SU-DHL-6 (cell line): Measurements from ENCODE around the gene ALK.

Source experiments
- EZH2phosphoT487 ChIP-seq: fragments of 200-600 bp; sonication (generic), shearing (Covaris generic); conservative IDR thresholded peaks from 2 replicates; pipeline ENCODE4 v1.6.1; 2018; ENCODE audit warnings: mild to moderate bottlenecking, antibody characterized with exemption, low read length, moderate library complexity, mixed read lengths
- TF ChIP-seq, protein P1 (sequence below): fragments of 200-600 bp; sonication (generic); IDR thresholded peaks from one replicate; pipeline ENCODE4 v1.5.1; 2017; ENCODE audit warnings: antibody characterized with exemption, mild to moderate bottlenecking, low read length, moderate library complexity; ENCODE audit not compliant: insufficient read depth, poor library complexity, severe bottlenecking

DNA sequence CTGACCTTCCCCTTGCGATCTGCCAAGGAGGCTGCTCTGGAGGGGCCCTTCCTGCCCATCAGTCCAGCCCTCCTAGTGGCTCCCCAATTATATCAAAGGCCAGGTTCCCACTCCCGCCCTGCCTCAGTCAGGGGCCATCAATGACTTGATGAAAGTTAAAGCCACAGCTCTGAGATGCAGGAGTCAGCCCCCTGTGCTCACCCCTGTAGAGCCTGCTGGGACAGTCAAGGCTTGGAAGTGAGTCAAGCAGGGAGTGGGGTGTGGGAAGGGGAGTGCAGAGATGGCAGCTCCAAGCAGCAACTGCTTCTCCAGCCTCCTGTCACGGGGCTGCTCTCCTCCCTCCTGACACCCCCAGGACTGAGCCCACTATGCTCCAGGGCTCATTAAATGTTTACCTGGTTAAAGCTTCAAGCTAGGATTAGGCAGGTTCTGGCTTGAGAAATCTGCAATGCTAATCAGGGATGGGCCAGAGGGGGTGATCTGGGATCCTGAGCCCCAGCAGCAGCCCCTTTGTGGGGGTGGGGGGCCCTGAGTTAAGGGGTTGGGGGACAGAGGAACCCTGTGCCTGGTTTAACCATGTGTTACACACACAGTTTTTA is 42.7 kb upstream of the ALK start:
- TF ChIP-seq, protein P1, sequence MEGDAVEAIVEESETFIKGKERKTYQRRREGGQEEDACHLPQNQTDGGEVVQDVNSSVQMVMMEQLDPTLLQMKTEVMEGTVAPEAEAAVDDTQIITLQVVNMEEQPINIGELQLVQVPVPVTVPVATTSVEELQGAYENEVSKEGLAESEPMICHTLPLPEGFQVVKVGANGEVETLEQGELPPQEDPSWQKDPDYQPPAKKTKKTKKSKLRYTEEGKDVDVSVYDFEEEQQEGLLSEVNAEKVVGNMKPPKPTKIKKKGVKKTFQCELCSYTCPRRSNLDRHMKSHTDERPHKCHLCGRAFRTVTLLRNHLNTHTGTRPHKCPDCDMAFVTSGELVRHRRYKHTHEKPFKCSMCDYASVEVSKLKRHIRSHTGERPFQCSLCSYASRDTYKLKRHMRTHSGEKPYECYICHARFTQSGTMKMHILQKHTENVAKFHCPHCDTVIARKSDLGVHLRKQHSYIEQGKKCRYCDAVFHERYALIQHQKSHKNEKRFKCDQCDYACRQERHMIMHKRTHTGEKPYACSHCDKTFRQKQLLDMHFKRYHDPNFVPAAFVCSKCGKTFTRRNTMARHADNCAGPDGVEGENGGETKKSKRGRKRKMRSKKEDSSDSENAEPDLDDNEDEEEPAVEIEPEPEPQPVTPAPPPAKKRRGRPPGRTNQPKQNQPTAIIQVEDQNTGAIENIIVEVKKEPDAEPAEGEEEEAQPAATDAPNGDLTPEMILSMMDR = no peak
- no peak for TF ChIP-seq EZH2phosphoT487
